Smooth muscle cell of the brain vasculature (primary cell): Measurements from ENCODE around the gene DYNLT5.
"Not testable (repeated sequence)": the region's sequence is repeated elsewhere in the genome, so short reads cannot be mapped to it uniquely, and the experiment has no call there.

ENCODE experiments used
- DNase-seq: peaks from one replicate; pipeline ENCODE4 v3.0.0-alpha.2; 2012; ENCODE audit warnings: low read depth, low spot score

DYNLT5 gene

GRCh38 chr1:66788231-66788939, 36.1 kb downstream of the DYNLT5 start:
- DNase-seq = no peak

GRCh38 chr1:66791621-66792610, 39.7 kb downstream of the DYNLT5 start:
- no peak for DNase-seq

GRCh38 chr1:66795839-66796238, 43.6 kb downstream of the DYNLT5 start:
- DNase-seq = not testable (repeated sequence)

GRCh38 chr1:66809245-66809644, 57.0 kb downstream of the DYNLT5 start:
- no peak for DNase-seq

- DNase-seq = peak; percentile 2
Observed at GRCh38 chr1:66809736-66810326, 57.6 kb downstream of the DYNLT5 start.

- DNase-seq = no peak
Observed at GRCh38 chr1:66824771-66825170, 72.5 kb downstream of the DYNLT5 start.
